Dermis microvascular lymphatic vessel endothelial cell (primary cell): ENCODE results near the gene ZAR1L. TPM values are rescaled to one million over a fixed set of nuclear protein-coding genes. Genes with fewer than 3 reads are reported as not detected.

ENCODE experiments used
- DNase-seq, 2 donors: peaks; one replicate each; pipeline versions ENCODE4 v3.0.0 to v3.0.0-alpha.2; 2010; ENCODE audit warnings: low read depth in 2 of 2
- total RNA-seq: library from RNA; depleted of rRNA; stranded (reverse); fragments of >200 nt; gene quantifications from 2 replicates; pipeline ENCODE4 v1.2.1, GENCODE V29; 2014

Gene ZAR1L
- total RNA-seq, 1 donor from 2014 or later: not detected

DNA sequence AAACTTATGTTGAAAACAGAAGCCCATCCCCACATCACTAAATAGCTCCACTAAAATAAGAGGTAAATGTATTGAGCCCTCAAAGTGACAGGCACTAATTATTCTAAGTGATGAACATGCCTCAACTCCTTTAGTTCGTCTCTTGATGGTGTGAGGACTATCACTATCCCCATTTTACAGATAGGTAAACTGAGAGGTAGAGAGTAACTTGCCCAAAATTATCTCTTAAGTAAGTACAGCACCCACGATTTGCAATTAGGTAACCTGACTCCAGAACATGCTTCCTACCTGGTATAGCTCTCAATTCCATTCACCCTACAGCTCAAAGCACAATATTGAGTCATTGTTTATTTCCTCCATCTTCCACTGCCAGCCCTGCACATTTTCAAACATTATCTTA, 12.7 kb downstream of the ZAR1L start:
- DNase-seq: no peak

DNA sequence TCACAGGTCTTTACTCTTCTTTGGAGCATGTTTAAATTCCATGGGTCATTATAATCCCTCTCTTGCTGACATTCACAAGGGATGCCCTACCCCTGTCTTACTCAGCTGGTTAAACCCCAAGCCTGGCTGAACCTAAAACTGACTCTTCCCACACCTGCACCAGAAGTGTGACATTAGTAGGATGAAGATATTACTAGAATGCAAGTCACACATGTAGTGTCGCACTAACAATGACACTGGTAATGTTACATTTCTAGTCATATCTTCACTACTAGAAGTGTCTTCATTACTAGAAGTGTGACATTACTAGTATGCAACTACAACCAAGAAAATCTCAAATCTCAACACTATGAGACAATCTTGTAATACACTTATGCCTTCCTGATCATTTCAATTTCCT, 14.2 kb downstream of the ZAR1L start:
- no peak for DNase-seq

DNA sequence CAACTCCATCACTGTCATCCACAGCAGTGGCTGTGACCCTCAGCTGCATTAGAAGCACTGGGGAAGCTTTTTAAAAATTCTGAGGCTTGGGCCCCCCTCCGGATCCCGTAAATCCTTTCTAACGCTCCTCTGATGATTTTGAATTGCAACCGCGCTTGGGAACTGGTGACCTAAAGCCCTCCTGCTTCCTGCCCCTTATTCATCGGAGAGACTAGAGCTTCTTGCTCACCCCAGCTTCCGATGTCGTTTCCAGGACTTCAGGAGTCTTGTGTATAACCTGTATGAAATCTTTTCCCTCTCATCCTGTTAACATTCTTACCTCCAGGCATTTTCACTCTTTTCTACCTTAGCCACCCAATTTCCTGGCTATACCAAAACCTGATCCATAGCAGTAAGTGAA, 14.8 kb downstream of the ZAR1L start:
- DNase-seq: peak in 1 of 2 donors; percentile 43

- no peak for DNase-seq
These were observed 15.3 kb downstream of the ZAR1L start for GRCh38 chr13:32299893-32300292.

GRCh38 chr13:32298695-32299094, 16.5 kb downstream of the ZAR1L start:
- DNase-seq: no peak

- DNase-seq: no peak
These were observed 18.0 kb downstream of the ZAR1L start for GRCh38 chr13:32297206-32297605.

DNA sequence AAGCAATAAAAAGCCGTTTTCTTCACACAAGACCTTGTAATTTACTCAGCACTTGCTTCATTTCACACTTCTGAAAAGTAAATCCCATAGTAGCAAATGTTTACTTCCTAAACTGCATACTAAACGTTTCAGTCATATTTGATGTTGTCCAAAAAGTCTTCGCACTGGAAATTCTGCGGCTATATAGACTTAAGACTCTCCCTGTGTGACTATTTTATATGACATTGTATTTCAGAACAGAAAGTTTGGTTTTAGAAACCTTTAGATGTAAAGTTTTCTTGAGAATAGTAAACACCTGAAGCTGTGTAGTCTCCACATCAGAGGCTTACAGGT, 29.6 kb downstream of the ZAR1L start:
- DNase-seq: no peak

DNA sequence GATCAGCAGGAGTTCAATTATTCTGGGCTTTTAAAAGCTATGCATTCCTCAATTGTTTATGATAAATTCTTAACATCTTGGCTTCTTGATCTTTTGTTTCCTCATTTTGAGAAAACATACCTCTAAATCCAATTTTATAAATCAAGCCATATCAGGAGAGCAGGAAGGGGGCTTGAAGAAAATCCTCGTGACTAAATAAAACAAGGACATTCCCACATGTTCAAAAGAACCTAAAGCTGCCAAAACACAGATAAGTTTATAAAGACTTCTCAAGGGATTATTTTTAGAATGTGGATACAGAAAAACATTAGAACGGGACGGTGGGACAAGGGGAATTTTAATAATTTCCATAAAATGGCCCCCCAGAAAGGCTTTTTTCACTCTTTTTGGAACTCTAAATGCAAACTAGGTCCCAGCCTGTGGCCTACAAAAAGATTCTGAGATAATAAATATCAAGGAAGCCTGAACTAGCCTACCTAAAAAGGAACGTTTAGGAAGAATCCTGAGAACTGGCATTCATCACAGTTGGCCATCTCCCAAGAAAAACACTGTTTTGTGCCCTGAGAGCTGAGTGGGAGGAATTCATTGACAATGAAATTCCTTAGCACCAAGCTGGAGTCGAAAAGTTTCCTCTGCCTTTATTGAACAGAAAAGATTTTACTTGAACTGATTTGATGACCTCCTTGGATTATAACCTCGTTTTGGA, 30.1 kb downstream of the ZAR1L start:
- DNase-seq: peak; percentile 55 to 95

GRCh38 chr13:32282096-32282711, 33.0 kb downstream of the ZAR1L start:
- DNase-seq: no peak

DNA sequence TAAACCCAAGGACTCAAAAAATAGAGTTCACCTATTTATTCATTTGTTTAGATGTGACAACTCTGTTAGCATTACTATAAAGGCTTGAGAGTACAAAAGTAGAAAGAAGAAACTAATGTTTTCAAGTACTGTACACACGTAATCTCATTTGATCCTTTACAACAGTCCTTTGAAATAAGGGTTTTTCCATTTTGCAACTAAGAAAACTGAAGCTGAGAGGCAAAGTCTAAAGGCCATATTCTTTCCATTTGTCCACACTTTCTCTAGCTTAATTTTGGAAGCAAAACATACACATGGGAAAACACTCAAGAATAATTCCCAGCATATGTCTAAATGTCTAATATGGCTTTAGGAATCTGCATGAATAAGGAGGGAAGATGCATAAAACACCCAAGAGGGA, 34.1 kb downstream of the ZAR1L start:
- no peak for DNase-seq

DNA sequence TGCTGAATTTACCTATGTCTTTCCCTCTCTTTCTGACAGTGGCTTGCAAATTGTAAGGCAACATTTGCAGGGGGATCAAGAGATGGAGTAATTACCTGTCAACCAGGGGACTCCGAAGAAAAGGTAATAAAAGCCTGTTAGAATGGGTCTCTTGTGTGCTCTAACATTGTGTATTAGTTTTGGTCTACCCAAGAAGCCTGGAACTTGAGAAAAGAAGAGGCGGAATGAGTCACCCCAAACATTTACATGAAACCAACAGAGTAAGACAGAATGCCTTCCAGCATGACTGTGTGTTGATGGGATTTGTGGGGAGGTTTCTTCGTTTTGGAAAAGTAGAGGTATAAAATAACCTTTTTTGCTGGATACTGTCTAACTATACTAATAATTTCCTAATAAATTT, 36.7 kb downstream of the ZAR1L start:
- DNase-seq: no peak

DNA sequence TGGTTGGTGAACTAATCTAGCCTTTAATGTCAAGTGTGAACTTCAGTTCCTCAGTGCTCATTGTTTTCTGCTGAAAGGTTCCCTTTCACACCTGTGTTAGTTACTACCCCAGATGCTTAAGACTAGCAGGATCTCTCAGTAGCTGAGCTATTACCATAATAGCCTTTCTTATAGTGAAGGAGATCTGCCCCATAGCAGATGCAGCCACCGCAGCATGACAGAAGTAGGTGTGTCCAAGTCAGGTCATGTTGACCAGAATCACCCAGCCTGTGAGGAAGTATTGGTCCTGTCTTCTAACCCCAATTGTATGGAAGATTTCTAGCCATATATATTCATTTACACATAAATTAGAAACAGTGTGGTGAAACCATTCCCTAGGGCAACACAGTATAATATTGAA, 37.3 kb downstream of the ZAR1L start:
- no peak for DNase-seq

GRCh38 chr13:32272021-32272683, 43.0 kb downstream of the ZAR1L start:
- peak; percentile 75 to 76 for DNase-seq

DNA sequence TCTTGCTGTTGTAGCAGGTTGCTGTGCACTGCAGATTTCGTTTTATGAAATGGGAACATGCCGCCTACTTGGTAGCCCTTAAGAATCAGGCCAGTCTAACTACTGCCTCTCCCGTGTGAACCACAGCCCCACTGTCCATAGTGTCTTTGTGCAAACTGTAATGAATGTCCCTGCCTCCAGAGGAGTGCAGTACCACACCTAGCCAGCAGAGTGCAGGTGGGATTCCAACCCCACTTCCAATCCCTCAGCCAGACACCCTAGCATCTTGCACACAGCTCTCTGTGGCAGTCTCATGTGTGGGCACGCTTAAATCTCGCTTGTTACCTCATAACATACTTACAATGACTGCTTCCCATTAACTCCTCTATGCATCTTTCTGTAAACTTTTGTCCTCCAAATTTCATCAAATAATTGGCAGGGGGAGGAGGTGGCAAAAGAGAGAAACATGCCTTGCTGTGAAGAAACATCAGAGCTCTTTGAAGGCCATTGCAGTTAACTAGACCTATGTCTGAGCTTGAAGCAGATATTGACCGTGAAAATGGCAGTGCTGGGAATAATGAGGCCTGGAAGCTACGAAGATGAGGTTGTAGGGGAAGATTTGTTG, 47.2 kb downstream of the ZAR1L start:
- no peak for DNase-seq

DNA sequence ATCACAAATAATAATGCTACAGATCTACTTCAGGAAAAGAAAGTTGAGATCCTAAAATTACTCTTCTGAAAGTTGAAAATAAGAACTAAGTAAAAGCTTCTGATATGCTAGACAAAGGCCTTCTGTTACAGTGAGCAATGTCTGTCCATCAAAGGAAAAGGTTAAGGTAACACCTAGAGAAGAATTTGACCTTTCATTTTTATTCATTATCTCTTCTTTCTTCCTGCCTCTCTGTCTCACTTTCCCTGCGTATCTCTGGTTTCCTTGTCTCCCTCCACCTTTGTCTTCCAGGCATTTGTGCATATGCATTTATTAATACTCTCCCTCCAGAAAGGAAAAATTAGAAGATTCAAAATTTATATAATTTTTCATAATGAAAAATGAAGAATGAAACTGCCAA, 49.0 kb downstream of the ZAR1L start:
- no peak for DNase-seq

DNA sequence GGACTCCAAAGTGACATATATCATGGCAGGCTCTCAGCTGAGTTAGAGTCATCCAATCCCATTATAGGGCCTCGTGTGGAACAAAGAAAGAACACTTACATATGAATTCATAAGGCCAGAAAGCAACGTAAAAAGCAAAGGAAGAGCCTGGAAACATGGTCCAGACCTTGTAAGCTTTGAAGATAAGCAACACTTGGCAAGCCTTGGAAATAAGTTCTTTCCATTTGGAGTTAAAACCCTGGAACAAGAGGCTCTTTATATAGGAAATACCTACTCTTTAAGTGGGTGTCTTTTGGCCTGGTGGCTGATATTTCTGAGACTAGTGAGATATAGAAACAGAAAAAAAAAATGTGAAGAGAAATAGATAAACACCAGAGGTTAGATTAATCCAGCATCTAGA, 49.4 kb downstream of the ZAR1L start:
- DNase-seq: no peak

DNA sequence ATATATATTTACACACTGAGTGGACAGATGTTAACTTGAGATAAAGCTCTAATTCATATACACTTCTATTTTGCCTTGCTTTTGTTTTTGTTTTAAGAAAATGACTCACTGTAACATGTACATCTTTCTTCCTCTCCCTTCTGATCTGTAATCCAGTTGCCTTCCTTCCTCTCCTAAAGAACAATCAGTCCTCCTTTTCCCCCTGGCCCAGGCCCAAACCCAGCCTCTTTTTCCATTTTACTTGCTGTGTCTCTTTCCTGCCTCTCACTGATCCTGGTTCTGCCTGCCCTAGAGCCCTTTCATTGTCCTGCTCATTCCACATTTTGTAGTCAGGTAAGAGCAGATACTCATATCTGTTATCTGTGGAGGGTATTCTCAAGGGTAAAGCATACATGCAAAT, 50.8 kb downstream of the ZAR1L start:
- DNase-seq: peak; percentile 84 to 97

- peak in 1 of 2 donors; percentile 42 for DNase-seq
These were observed 52.5 kb downstream of the ZAR1L start for GRCh38 chr13:32262619-32263018.

DNA sequence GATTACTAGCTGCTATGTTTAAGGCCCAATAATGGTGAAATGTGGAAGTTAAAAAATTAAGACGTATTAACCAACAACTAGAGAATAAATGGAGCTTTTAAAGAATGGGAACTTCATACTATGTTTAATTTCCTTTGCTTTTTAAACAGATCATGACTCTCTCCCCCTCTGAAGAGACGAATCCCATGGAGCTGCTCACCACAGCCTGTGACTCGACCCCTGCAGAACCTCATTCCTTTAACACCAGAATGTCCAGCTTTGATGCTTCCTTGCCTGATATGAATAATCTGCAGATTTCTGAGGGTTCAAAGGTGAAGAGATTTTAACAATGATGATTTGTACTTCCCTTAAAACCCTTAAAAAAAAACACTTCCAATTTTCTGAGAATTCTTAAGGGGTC, 53.0 kb downstream of the ZAR1L start:
- no peak for DNase-seq

- peak; percentile 93 to 100 for DNase-seq
These were observed 53.6 kb downstream of the ZAR1L start for GRCh38 chr13:32261567-32261966.

GRCh38 chr13:32259116-32259515, 56.0 kb downstream of the ZAR1L start:
- no peak for DNase-seq

DNA sequence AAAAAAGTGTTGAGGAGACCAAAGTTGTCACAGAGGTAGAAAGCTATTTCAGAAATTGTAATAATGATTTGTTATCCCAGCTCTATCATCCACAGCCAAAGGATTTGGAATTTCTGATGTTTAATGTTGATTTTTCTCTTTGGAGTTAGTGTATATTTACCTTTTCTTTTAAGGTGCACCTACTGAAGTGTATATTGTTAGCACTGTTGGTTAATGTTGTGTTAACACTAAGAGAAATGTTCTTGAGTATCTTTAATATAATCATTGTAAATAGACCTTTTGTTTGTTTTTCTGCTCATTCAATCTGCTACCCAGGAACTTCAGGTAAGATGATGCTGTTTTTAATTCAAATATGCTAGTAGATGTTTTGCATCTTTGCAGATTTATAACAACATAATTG, 57.5 kb downstream of the ZAR1L start:
- no peak for DNase-seq

- no peak for DNase-seq
These were observed 58.9 kb downstream of the ZAR1L start for GRCh38 chr13:32256243-32256642.
